Medulla oblongata (tissue), 1 donor: ENCODE results near the gene SULF2.
A peak's percentile ranks its signal among the peaks of the same experiment; 100 is the strongest.

Source experiments
- DNase-seq: peaks from one replicate; pipeline ENCODE4 v3.0.0-alpha.2; 2015; ENCODE audit errors: extremely low spot score

Gene SULF2

DNA sequence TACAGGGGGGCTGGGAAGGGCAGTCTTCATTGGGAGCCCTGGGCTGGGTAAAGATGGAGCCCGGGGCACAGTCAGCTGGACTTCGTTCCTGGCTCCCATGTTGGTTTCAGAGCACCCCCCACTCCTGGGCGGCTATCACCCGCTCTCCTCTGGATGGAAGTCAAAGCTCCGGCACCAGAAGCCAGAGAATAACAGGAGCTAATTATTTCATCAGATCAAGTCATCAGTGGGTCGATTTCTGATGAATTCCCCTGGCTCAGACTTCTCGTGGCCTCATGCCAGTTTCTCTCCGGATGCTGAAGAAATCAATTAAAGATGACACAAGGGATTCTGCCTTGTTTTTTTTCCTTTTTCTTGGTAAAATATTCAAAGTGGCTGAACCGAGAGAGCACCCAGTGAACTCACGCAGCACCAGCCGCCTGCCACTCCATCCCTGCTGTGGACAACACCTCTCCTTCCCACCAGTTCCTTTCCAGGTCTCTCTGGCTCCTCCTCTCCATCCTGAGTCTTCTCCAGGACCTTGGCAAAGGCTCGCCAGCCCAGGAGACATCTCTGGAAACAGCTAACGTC is 22.5 kb downstream of the SULF2 start:
- DNase-seq: peak; percentile 20

DNA sequence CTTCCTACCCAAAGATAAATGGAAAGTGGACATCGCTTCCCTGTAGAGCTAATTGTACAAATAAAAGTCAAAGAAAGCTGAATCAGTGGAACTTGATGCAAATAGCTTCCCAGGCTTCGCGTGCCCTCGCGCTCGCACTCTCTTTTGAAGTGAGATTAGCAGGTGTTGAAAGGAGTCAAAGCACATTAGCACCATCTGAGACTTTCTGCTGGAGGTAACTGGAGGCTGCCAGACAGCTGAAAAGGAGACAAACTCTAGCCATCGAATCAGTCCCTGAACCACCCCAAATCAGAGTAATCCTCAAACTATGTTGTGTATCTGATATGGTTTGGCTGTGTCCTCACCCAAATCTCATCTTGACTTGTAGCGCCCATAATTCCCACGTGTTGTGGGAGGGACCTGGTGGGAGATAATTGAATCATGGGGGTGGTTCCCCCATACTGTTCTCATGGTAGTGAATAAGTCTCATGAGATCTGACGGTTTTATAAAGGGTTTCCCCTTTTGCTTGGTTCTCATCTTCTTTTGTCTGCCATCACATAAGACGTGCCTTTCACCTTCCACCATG is 23.7 kb downstream of the SULF2 start:
- no peak for DNase-seq

DNA sequence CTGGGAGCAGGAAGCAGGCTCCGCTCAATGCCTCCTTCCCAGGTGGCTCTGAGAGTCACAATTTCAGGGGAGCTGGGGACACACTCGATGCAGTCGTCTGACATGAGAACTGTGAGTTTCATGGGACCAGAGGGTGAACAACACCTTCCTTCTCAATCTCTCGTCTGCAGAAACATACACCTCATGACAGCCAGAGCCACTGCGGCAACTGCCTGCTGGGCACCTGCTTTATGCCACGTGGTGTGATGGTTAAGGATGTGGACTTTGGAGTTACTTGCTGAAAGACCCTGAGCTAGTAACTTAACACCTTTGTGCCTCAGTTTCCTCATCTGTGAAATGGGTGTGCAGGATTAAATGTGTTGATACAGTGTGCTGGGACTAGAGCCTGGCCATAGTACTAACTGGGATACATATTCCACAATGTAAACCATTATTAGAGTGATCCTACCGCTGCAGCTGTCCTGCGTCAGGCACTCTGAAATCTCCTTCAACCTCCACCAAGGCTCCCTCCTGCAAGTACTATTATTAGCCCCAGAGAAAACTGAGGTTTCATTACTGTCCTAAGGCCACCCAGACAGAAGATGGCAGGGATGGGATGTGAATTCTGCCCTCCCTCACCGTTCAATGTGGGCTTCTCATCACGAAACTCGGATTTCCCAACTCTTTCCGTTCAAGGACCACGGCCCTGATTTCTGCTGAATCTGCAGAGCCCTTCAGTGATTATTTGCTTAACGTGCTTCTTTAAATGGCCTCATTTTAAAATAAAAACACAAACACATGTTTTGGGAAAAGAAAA is 24.4 kb downstream of the SULF2 start:
- DNase-seq: no peak

DNA sequence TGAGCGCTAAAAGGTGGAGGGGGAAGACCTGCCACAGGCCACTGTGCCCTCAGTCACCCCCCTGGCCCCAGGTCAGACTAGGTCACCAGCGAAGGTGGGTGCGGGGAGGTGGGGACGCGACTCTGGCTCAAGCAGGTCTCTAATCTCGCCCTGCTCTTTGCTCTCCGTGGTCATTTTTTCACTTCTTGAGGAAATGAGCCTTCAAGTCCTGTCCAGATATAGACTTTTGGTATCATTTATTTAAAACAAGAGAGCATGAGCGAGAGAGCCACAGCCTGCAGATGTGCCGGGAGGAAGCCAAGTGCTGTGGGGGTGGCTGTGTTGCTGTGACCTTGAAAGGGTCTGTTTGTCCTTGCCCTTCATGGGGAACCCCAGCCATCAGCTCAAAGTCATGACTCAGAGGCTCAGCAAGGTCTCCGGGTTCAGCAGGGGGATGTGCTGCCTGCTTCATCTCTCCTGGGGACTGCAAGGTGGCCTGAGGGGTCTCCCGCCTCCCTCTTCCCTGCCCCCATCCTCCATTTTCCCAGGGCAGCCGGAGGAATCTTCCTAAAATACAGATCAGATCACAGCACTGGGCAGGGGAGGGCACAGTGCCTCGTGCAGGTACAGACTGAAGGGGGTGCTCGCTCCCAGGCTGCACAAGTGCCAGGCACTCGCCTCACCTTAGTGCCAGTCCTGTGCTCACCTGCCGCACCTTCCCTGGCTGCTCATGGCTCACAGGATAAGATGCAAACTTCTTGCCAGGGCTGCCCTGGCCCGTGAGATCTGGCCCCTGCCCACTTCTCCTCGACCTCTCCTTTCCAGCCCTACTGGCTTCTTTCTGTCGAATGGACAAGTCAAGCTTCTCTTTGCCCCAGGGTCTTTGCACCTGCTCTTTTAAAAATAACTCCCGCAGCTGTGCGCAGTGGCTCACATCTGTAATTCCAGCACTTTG is 26.5 kb downstream of the SULF2 start:
- DNase-seq: no peak

DNA sequence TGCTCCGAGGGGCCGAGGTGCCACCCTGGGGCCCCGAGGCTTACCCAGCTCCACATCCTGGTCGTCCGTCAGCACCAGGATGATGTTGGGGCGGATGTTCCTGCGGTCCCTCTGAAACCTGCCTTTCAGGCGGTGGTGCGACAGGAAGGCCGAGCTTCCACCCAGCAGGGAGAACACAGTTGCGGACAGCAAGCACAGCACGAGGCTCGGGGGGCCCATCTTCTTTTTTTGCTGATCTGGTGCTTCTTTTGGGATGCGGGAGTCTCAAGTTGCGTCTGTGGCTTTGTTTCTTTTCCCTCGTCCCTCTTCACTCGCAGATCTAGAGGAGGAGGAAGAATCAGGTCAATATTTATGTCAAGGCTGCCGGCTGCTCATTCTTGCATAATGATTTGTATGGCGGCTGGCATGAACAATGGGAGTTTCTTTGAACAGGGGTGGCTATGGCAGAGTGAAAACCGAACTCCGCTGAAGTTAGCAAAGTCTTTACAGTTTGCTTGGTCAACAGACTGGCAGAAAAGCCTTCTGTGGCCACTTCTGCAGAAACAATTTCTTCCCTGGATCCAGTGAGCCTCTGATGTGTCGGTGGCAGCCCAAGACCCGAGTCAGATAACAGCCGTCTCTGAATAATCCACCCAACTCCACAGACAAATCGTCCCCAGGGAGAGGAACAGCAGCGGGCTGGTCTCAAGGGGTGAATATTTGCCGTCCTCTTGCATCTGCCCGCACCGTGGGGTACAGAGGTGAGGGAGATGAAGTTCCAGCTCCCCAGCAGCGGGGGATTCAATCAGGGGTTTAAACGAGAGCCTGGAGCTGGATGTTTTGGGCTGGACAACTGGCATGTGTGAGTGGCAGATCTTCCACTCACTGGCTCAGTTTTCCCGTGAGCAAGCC is 27.9 kb downstream of the SULF2 start:
- no peak for DNase-seq

DNA sequence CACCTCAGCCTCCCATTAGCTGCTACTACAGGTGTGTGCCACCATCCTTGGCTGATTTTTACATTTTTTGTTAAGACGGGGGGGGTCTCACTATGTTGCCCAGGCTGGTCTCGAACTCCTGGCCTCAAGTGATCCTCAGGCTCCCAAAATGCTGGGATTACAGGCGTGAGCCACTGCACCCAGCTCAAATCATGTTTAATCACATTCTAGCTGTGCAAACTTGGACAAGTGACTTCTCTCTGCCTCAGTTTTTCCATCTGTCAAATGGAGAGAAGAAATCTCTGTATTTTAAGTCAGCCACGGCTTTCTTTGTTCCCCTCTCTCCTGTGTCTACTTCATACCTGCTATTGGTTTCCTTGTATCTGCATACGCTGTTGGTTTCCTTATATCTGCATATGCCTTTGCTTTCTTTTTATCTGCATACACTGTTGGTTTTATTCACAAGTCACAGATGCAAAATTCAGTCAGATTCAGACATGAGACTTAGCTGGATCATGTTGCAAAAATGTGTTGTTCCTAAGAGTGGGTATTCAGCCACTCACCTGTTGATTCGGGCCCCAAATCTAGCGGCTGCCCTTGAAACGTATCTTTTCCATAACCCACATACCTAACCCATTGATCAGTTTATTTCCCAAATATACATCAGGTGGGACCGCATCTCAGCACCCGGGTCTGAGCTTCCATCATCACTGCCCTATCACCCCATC is 30.2 kb downstream of the SULF2 start:
- DNase-seq: no peak

DNA sequence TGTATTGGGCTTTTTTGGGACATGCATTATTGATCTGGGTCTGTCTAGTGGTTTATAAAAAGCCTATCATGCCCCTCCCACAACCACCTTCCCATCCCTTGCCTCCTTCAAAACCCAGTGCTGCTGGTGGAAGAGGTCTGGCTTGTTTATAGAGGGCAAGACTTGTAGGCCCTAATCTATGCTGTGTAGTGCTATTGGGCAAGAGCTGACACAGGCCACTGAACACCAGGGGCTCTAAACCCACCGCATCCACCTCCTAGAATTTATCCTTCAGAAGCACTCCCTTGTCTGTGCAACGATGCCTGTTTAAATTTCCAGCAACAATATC is 30.9 kb downstream of the SULF2 start:
- DNase-seq: no peak

DNA sequence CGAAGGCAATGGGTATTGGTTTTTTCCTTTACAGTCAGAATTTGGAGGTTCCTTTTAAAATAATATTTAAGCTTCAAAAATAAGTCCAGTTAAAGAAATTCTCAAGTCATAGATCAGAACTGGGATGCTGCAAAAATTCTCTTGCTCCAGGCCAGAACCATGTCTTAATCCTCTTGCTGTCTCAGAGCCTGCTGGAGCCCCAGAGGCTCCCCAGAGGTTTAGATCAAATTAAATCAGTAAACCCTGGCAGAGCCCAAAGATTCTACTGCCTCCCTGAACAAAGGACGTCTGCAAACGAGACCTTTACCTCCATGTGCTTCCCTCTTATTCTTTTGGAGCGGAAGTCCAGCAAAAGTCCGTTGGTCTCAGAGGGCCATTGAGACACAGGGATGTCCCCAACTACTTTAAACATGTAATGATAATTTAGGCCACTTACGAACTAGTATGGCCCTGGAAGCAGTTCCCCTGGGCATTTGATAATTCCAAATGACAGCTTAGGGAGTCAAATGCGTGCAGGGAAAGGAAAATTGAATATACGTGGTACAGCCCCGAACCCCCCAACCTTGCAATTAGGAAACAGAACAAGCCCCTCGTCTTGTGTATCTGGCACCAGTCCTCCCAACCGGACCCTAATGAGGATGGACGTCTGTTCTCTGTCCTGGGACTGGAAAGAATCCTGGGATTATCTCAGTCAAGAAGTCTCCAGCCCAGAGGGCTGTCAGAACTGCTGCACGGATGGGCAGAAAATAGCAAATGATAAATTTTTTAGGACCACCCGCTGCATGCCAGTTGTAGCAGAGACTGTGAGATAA is 31.5 kb downstream of the SULF2 start:
- DNase-seq: no peak

DNA sequence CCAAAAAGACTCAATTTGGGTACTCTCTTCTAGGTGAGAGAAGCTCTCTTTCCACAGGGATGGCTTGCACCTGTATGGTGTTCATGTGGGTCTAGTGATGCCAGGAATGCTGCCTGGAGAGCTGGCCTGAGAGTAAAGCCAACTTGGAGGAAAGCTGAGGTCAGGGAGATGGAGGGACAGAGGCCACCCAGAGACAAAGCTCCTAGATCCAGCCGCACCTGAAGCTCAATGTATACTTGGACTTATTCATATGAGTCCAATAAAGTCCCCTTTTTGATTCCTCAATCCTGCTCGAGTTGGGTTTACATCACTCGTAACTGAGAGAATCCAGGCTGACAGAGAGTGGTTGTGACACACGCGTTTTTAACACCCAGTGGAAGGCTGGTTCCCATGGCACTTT is 33.8 kb downstream of the SULF2 start:
- DNase-seq: no peak

DNA sequence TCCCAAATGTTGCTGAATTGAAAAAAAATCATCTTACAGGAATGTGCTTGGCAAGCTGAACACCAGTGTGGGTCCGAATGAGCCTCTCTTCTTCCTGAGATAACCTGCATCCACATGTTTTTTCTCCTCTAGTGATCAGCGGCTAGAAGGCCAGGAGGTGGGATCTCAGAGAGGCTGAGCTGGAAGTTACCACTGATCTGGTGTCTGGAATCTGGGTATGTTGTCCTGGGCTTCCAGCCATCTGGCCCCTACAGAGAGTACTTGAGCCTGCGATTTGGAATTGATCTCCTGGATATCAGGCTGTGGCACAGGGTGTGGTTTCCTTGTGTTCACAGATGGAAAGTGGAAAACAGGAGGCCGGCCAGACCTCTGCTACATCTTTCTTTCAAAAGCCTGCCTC is 35.9 kb downstream of the SULF2 start:
- no peak for DNase-seq

DNA sequence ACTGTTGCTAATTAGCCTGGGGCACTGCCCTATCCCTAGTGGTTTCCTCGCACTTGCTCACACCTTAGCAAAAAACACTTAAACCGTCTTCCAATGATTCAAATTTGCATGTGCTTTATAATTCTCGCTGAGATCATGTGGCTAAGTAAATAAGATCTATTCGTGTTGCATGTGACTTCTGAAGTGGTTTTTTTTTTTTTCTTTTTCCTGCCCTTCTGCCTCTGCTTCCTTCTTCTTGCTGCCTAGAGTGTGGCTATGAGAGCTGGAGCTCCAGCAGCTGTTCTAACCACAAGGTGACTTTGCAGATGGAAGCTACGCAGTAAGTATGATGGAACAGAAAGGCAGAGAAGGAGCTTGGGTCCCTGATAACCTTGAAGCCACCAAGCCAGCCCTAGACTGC is 36.5 kb downstream of the SULF2 start:
- DNase-seq: no peak

DNA sequence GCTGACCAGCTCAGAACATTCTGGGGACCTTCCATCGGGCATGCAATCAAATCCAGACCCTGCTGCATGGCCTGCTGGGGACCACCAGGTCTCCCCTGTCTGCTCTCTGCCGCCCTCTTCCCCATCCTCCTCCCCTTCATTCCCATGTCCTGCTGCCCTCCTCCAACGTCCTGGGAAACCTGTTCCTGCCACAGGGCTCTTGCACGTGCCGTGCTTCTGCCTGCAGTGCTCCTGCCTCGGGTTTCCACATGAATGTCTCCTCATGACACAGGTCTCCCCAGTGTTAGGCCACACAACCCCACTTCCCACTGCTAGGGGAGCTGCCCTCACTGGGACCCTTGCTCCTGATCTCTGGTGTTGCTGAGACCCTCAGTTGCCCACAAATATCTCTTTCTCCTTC is 37.2 kb downstream of the SULF2 start:
- no peak for DNase-seq

DNA sequence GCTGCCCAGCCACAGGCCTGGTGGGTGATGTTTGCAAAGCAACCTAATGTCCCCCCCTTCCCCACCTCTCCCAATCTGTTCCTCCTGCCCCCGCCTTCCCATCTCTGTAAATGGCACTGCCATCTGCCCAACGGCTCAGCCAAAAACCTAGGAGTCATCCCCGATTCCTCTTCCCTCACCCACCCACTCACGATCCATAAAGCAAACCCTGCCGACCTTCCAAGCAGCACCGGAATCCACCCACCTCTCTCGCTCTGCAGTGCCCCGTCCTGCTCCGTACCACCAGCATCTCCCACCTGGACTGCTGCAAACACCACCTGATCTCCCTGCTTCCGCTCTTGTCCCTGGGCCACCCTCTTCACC is 37.6 kb downstream of the SULF2 start:
- no peak for DNase-seq

DNA sequence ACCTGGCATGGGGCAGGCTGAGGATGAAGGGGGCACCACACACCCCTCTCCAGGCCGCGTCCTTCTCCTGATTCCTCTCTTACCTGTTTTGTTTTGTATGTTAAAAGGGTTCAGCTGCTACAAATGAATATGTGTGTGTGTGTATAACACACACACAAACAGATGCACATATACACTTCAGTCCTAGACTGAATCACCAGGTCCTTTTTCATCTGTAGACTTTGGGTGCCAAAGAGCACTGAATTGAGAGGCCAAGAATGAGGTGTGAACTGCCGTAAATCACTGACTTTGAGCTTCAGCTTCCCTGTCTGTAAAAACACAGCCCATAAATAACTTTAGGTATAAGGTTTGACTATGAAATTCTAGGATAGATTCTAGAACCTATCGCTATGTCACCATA is 40.5 kb downstream of the SULF2 start:
- DNase-seq: no peak

DNA sequence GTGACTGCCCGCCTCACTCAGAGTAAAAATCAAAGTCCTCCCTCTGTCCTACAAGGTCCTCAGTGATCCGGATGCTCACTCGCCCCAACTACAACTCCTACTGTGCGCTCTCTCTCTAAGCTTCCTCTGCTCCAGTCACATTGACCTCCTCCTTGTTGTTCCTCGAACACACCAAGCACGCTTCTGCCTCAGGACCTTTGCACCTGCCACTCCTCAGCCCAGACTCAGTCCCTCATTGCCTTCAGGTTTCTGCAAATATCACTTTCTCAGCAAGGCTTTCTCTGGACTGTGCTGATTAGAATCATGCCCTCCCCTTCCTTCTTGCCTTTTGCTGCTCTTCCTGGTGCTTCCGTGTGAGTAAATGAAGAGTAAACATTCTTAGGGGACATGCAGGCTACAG is 41.6 kb downstream of the SULF2 start:
- no peak for DNase-seq

DNA sequence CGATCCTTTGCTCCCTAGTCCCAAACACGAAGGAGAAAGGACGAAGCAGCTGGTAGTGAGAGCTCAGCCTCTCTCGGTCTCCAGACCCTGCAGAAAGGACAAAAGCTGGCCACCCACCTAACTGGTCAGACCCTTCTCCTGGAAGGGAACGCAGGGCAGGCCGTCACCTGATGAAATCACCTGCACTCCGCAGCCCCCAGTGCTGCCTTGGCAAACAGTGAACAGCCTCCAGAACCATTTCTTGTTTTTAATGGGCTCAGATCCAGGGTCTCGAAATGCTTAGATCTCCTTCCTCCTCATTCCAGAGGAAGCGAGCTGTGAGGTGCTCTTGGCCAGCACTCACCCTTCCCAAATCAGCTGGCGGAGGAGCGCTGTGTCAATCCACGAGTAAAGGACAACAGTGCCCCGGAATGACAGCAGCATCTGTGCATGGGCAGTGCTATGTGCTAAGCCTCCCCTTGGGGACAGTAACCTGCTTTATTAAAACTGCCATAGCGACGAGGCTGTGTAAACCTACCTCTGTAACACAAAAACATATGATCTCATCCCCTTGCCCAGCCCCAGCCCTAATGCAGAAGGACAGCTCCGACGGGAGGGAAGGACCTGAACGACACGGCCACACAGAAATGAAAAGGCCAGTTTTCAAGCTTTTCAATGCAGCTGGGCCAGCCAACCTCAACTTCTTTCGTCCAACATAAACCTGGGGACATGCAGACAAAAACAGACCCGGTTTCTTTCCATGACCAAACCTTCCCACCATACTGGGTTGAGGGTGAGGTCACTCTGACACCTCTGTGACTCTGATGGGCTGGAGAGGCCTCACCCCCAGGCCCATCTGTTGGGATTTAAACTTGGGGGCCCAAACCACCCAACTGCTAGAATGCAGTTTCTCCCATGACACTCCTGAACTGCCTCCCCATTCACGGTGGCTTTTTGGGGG is 43.3 kb downstream of the SULF2 start:
- DNase-seq: no peak

DNA sequence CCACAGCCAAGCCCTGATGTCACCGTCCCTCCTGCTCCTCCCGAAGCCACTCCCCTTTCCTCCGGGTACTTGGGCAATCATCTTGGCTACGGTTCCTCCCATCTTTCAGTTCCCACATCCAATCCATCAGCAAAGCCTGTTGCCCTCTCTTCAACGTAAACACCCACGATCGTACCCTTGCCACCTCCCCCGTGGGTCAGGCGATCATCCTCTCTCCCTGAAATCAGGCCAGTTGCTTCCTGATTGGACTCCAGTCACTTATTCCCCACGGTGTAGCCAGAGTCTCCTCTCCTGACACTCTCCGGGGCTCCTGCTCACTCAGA is 44.5 kb downstream of the SULF2 start:
- DNase-seq: no peak

DNA sequence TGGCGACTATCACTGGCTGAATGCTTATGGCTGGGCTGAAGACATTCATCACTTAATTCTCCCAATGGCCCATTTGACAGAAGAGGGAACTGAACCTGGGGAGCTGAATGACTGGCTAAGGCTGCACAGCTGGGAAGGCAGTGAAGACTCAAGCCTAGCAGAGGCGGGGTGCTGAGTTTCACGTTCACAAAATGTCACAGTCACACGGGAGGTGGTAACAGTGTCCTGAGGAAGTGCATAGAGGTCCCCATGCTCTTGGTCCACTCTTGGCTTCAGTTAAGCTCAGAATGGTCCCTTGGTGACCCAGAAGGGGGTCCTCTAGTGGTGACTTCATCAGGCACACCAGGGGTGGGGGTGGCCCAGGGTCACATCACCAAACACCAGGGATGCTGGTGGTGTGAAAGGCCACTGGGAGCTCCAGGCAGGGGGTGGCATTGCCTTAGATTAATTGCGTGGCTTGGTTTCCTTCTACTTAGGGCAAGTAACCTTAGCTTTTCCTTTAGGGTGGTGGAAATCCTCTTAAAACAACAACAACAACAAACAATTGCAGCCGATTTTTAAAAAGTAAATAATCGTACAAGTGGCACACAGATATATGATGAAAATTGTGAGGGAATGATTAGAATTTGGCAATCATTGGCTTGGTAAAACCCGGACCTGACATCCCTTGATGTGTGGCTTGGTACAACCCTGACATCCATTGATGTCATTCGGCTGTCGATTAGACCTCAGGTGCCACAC is 45.0 kb downstream of the SULF2 start:
- DNase-seq: no peak
